T1000 (cell line): ENCODE data around the gene ASB9.
A peak's percentile ranks its signal among the peaks of the same experiment; 100 is the strongest.
"Not testable (repeated sequence)": the region's sequence is repeated elsewhere in the genome, so short reads cannot be mapped to it uniquely, and the experiment has no call there.

Source experiments
- DNase-seq: peaks from one replicate; lab custom pipeline; 2025; ENCODE audit warnings: mixed read lengths; lab: John Stamatoyannopoulos, UW

ASB9 gene, protein sequence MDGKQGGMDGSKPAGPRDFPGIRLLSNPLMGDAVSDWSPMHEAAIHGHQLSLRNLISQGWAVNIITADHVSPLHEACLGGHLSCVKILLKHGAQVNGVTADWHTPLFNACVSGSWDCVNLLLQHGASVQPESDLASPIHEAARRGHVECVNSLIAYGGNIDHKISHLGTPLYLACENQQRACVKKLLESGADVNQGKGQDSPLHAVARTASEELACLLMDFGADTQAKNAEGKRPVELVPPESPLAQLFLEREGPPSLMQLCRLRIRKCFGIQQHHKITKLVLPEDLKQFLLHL

DNA sequence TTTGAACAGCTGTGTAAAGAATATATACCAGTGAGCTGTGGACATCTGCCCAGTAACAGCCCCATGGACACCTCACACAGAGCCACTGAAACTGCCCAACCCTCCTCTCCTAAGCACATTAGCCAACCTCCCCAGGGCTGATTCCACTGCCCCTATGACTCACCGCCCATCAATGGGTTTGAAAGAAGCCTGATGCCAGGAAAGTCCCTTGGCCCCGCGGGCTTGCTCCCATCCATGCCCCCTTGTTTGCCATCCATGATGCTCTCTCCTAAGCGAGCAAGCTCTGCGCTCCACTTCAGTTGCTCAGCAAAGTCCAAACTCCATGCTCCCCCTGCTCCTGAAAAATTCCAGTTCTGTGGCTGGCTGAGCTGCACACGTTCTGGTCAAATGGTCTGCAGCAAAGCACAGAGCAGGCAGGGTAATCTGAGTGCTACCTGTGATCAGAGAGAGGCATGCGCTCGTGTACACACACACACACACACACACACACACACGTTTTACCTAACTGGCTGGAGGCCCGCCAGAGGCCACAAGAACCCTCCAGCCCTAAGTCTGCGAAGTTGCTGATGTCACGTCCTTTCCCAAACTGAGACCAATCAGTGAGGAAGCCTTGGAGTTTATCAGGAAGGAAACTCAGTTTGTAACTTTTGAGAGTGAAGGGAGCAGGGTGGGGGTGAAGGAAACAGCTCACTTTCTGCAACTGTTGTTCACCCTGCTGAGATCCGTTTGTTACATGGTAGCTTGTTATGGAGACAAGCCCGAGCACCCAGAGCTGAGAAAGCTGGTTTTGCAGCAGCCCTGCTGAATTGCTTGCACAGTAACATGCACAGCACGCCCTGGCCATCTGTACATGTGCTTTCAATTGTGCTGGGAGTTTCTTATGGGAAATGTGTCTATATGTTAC, at the start of gene ASB9:
Gene ASB9 (minus strand): TSS at position 466 of the 904 bp plus-strand sequence. CDS start 209 bp downstream, at position 257.
- DNase-seq, result peak; percentile 51

DNA sequence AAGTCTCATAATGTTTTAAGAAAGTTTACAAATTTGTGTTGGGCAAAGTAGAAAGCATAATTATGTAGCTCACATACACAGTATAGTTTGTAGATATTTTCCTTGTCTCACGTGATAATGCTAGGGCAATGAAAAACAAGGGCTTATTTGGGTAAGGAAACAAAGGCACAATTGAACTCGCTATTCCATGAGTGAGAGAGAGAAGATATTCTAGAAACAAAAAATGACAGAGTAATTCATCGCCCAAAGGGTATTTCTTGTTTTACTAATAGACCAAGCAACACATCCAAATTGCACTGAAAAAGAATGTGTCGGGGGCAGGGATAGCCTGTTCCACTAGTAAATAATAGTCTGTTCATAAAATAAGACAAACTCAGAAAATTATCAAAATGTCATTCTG, 49.2 kb upstream of the ASB9 start:
- no peak for DNase-seq

DNA sequence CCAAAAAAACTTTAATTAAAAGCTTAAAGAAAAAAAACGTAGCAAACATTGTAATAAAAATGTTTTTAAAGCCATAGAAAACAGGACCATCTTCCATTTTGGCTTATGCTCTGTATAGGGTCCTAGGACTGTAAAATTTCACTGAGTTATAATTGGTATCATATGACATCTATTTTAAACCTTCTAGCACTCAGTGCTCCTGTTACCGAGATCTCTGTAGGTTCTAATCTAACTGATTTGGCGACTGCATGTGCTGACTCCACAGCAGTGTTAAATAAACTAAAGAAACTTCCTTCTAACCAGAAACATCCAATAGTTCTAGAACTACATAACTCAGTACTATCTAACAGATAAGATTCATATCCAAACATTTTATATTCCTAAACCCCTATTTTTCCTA, 45.6 kb upstream of the ASB9 start, which contains the start of gene ASB11:
Gene ASB11 (minus strand): TSS at position 132 of the 400 bp plus-strand sequence. CDS start 35 bp downstream, at position 97.
- no peak for DNase-seq

DNA sequence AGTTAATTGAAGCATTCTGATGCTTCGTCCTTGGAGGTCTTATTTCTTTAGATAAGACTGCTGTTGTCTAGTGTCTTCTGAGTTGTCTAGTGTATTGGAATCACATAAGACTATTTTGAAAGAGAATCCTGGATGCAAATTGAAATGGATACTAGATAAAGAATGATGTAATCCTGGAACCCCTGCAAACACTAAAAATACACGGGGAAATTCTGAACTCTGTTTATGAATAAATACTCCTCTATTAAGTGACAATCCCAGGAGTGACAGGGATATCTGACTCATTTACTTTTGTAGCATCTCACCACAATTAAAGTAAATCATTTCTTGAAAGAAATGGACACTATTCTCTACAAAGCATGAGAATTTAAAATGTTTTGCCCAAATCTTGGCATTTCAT, 44.6 kb upstream of the ASB9 start:
- DNase-seq, result no peak

DNA sequence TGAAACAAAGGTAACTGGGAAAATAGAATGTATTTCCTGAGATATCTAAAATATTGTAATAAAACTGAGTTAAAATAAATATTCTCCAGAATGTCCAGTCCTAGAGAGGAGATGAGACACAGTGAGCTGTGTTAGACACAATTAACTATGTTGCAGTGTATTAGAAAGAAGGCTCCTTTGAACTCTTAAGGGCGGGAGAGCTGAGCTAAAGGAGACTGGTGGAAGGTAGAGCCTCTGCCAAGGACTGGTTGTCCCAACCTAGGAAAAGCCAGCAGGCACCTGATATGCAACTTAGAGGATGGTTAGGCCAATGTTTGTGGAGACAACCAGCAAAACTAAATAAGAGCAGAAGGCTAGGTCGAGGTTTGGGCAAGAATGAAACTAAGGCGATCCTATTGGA, 41.2 kb upstream of the ASB9 start:
- no peak for DNase-seq

DNA sequence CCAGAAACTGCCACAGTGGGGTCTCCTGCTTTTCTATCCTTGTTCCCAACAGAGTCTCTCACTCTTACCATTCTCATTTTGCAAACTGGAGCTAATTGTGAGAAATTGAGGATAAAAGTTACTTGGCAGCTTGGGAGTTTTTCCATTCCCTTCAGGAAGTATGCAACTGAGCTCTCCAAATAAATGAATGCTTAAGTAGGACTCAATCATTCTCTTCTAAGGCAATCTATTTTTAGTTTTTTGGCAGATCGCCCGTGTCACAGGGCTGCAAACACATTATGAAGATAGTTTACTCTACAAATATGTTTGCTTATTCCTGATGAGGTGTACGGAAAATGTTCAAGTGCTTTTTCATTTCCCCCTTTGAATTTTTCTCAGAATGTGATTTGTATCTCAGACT, 40.2 kb upstream of the ASB9 start:
- no peak for DNase-seq

DNA sequence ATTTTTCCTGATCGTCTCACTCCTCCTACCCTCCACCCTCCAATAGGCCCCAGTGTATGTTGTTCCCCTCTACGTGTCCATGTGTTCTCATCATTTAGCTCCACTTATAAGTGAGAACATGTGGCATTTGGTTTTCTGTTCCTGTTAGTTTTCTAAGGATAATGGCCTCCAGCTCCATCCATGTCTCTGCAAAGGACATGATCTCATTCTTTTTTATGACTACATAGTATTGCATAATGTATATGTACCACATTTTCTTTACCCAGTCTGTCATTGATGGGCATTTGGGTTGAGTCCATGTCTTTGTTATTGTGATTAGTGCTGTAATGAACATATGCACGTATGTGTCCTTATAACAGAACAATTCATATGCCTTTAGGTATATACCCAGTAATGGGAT, 36.0 kb upstream of the ASB9 start:
- not testable (repeated sequence) for DNase-seq

DNA sequence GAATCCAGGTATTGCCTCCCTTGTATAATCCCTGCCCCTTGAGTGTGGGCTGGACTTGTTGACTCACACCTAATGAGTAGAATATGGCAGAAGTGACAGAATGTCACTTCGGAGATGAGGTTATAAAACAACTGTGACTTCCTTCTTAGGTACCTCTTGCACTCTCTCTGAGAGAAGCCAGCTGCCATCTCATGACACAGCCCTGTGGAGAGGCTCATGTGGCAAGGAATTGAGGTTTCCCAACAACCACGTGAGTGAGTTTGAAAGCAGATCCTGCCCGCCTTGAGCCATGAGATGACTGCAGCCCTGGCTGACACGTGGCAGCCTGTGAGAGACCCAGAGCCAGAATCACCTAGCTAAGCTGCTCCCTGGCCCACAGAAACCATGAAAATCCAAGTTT, 32.0 kb upstream of the ASB9 start:
- DNase-seq, result no peak

DNA sequence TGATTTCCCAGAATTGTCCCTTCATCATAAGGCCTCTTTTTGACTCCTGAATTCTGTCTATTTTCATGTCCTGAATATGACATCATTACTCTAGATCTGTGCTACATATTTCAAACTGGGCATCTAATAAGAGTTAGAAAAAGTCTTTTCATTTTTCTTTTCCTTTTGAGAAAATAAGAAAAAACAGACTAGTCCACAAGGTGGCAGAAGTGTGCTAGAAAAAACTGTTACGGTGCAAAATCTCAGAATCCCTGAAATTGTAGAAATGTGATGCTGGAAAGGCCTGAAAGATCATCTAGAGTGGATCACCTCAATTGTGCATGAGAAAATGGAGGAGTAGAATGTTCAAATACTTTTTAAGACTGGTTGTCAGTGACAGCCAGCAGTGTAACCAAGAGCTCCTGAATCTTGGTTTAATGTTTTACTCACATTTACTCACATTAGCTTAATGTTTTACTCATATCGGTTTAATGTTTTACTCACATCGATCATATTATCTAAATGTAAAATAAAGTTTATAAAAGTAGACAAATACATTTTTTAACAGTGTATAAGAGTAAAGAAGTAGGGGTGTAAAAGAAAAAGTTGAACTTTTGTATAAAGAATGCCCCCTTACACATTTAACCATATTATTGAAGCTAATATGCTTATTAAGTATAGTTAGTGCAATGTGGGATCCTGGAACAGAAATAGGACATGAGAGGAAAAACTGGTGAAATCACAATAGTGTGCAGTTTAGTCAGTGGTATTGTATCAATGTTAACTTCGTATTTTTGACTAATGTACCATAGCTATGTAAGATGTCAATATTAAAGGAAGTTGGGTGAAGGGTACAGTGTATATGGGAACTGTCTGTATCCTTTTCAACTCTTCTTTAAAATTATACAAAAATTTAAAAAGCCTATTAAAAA, 30.3 kb upstream of the ASB9 start:
- no peak for DNase-seq

DNA sequence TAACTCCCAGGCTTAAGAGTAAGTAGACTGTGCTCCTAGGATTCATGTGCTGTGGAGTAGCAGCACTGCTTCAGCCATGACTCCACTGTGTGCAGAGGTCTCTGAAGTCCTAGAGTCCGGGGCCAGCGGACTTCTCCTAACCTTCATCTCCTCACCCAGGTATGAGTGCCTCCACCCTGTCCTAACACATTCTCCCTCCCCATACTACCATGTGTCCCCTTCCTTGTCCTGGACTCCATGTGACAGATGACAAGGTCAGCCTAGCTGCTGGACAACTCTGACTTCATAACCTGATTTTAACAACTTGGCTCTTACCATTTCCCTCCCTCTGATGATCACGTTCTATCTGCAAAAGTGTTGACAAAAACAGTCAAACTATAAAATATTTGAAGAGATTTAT, 28.9 kb upstream of the ASB9 start:
- DNase-seq, result no peak

DNA sequence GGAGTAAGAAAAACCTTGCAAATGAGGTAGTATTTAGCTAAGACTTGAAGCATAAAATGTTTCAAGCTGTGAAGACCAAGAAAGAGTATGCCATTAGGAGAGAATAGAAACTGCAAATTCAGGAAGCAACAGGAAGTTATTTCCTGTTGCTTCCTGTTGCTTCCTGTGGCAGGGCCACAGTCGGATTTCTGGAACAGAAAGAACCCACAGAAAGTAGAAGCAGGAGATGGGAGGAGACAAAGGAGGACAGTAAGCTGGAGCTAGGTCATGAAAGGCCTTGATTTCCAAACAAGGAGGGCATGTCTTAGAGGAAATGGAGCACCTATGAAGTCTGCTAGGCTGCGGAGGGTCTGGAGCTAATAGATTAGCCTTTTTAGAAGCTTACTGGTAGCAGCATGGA, 28.3 kb upstream of the ASB9 start:
- DNase-seq, result no peak

DNA sequence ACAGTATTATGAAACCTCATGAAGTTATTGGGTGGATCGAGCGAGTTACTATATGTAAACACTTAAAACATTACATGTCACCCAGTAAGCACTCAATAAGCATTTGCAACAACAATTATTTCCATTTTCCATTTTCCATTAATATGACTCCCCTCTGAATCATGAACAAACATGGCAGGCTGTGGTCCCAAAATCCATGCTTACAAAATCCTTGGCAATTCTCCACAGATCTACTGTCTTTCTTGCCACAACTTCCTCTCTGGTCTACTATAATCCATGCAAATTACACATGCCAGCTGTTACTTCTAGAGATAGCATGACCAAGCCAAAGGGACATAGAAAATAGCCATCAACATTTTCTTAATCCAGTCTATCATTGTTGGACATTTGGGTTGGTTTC, 23.6 kb upstream of the ASB9 start:
- DNase-seq, result no peak

DNA sequence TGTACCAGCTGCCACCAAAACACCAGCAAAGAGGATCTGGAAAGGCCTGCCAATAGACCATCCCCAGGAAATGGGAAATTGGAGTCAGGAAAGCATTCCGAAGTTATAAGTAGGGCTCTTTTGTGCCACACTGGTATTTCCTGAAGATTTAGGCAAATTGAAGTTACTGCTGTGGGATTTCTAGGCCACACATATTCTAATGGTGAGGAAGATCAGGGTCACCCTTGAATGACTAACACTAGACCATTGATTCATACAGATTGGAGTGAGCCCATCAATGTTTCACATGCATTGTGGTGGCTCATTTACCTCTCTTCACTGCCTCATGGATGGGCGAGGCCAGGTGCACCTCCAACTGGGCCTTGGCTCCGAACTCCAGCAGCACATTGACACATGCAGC, 23.0 kb upstream of the ASB9 start:
- no peak for DNase-seq

DNA sequence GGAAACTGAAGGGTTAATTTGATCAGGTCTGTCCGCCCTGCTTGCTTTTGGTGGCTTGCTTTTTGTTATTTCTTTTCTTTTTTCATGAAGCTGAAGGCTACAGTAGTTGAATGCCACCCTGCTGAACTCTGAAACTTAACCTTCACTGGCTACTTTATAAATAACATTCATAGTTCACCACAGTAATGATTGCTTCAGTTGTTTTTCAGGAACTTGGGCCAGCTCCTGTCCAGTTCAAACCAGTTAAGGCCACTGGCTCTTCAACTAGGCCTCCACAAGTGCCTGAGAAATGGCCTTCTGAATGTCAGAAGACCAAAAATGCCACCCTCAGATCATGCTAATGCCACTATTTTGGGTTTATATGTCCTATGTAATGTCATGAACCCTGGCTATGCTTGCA, 7.7 kb upstream of the ASB9 start:
- no peak for DNase-seq

DNA sequence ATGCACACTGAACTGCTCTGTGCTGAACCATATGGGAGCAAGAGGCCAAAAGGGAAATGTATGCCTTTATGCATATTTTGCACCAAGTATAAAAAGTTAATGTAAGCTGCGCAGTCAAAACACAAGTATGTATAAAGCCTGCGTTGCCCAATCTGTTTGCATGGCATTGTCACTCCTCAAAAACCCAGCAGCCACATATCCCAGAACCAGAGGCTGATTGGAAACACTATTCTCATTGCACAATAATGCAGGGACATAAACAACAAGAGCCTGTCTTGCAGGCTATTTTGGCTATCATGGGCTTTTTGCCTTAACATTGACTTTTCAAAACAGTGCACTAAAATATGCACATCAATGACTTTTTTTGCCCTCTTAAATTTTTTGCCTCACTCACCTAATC, 5.1 kb upstream of the ASB9 start:
- no peak for DNase-seq

DNA sequence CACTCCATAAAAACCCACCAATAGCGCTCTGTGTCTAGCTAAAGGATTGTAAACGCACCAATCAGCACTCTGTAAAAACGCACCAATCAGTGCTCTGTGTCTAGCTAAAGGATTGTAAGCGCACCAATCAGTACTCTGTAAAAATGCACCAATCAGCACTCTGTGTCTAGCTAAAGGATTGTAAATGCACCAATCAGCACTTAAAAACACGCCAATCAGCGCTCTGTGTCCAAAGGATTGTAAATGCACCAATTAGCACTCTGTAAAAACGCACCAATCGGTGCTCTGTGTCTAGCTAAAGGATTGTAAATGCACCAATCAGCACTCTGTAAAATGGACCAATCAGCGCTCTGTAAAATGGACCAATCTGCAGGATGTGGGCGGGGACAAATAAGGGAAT, 3.4 kb upstream of the ASB9 start:
- not testable (repeated sequence) for DNase-seq

DNA sequence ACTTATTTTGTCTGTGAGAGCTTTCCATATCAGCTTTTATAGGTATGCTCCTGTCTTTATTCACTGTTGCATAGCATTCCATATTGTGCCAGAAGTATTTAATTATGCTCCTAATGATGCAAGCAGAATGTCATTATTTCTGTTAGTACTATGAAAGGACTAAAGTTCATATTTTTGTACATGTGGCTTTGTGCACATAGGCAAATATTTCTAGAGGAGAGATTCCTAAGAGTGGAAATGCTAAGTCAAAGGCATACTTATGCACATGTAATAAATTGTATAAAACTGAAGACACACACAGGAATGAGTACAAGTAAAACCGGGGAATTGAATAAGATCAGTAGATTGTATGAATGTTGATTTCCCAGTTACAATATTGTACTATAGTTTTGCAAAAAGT, 1.9 kb upstream of the ASB9 start:
- no peak for DNase-seq

DNA sequence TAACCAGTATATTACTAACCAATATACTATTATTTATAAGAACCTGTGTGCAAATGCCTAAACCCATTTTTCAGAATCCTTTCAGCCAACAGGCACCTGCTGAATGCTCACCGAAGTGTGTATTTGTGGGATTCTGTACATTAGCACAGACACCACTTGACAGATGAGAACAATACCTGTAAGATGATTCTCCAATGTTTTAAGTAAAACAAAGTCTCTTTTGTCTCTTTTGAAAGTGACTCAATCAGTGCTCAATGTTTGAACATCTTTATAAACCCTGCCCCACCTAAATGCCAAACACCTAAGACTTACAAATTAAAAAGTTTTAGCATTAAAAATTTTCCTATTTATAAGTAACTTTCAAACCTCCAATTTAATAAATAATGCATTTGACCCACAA, 763 bp downstream of the ASB9 start:
- DNase-seq, result no peak

DNA sequence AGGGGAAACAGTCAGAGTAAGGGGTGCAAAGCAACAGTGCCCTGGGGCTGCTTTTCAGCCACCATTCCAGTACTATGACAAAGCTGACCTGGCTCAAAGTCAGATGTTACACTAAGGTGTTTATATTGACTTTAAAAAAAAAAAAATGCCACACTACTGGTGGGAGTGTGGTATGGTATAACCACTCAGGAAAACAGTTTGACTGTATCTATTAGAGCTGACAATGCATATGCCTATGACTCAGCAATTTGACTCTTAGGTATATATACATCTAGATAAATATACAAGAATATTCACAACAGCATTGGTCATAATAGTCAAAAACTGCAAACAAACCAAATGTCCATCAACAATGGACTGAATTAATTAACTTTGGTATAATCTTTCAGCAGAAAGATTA, 15.0 kb downstream of the ASB9 start:
- DNase-seq, result no peak

DNA sequence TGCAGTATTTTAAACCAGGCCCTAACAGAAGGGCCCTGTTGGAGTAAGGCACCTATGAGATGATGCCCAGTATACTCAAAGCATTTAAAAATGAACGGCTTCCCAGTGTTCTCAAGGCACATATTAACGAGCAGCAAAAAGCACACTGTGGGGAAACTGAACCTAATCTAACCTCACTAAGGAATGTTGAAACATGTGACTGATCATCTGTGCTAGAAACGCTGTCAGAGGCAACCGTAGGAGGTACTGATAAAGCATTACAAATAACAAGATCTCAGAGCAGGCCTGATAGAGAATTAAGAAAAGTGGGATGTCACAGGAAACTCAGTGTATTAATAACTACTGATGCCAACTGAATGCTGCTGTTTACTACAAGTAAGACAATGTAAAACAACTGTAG, 24.0 kb downstream of the ASB9 start:
- DNase-seq, result no peak

DNA sequence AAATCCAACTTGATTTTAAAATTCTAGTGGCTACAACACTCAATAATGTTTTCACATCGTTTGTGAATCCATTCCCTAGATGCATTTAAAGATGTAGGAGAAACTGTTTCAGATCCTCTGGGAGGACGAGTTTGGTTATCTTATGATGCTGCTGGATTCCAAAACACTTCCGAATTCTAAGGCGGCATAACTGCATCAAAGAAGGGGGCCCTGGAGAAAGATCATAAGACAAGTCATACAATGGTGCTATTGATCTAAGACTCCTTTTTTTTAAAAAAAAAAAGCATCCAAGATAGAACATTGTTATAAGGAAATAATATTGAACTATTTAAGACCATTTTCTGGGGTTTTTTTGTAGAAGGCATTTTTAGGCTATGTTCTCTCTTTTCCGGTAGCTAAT, 25.5 kb downstream of the ASB9 start:
- DNase-seq, result no peak

DNA sequence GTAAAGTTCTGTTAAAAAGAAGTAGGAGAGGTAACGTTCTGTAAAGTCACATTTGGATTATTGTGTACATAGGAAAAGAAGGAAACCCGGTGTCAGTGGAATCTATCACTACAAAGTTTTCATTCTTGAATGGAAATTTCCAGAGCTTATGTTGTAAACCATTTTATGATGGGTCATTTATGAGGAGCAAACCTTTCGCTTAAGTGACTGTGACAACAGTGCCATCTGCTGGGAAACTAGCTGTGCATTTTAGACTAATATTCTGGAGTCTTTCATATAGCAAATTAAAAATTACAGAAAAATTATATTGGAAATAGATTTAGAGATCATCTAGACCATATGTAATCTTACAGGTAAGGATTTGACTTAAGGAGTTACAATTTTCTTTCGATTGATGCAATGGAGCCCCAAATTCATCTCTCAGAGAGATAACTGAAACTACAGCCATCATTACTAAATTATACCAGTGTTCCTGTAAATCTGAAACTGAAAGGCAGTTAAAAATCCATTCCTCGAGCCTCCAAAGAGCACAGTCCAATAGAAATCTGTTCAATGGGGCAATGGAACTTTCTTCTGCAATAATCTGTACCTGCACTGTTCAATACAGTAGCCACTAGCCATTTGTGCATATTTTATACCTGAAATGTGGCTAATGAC, 26.9 kb downstream of the ASB9 start:
- DNase-seq, result no peak
